ENCODE measurements around the gene ARSD.
"Not testable (repeated sequence)": the region's sequence is repeated elsewhere in the genome, so short reads cannot be mapped to it uniquely, and the experiment has no call there.

The ARSD gene

GRCh38 chrX:2931612-2932011 is 2.5 kb upstream of the ARSD start:
- DNase-seq = no peak

DNA sequence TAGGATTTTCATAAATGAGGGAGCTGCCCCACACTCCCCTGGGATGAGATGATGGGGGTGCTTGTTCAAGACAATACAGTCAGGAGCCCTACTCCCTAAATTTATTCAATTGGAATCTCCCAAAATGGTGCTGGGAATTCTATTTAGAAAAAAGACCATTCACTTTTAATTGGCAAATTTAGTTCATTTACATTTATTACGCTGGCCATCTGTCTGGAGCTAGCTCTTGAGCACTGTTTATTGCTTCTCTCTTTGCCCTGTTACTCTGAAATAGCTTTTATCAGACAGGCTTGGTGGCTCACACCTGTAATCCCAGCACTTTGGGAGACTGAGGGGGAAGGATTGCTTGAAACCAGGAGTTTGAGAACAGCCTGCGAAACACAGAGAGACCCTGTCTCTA is 2.0 kb upstream of the ARSD start:
- DNase-seq = no peak

GRCh38 chrX:2928191-2928582 is 952 bp downstream of the ARSD start:
- DNase-seq = no peak

DNA sequence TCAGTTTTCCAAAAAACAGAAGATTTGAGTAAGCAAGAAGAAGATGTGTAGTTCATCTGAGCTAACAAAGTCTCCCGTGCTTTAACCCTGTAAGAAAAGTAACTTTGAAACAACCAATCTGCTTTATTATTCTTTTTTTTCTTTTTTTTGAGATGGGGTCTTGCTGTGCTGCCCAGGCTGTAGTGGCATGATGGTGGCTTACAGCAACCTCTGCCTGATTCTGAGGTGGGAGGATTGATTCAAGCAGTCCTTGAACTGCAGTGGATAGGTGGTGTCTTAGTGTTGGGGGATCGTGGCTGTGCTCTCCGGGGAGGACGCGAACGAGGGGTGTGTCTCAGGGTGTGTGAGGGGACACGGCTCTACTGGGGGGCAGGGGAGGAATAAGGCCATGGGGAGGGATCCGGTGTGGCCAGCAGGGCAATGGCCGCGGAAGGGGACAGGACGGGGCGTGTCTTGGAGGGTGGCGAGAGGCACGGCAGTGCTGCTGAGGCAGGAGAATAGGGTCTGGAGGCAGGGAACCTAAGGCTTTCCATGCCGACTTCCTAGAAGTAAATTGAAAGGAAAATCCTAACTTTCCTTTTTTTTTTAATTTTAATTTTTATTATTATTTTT is 2.4 kb downstream of the ARSD start:
- no peak for DNase-seq

DNA sequence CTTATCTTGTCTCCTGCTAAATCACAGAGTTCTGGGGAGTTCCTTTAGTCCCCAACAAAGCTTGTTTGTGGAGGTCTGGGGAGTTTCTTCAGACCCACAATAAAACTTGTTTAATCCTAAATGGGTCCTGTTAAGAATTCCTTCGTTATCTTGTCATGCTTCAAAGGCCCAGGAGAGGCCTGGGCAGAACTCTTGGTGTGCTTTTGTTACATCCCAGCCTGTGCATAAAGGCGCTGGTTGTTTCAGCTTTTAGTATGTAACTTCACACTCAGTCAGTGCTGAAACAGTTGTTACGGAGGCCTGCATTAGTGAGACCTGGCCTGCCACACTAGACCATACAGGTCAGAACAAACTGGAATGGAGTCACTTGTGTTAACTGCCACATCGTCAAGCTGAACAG is 2.9 kb downstream of the ARSD start:
- not testable (repeated sequence) for DNase-seq

- DNase-seq = no peak
These were observed 5.0 kb downstream of the ARSD start for GRCh38 chrX:2924151-2924550.

DNA sequence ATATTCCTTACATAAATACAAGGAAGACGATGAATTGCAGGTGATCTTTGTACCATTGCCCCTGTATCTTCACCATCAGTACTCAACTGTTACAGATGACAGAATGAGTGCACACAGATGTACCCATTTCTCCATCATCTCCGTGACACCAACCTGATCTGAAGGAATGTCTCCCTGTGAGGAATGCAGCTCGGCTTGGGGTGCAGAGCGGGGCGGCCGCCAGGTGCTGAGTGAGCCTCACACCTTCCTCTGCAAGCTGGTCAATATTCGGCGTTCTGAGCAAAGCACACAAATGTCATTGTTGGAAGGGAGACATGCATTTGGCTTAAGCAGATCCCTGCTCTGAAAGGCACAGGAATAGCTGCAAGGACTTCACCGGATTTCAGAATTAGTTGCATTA is 7.4 kb downstream of the ARSD start:
- no peak for DNase-seq

DNA sequence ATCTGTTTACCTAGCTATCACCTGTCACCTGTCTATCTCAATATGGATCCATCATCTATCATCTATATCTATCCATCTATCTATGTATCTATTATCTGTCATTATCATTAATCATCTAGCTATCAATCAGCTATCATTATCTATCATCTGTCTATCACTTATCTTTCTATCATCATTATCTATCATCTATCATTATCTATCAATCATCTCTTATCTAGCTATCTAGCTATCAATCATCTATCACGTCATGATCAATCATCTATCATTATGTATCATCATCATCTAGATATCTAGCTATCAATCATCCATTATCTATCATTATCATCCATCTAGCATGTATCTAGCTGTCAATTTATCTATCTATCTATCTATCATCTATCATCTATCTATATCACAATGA is 7.9 kb downstream of the ARSD start:
- DNase-seq = no peak

DNA sequence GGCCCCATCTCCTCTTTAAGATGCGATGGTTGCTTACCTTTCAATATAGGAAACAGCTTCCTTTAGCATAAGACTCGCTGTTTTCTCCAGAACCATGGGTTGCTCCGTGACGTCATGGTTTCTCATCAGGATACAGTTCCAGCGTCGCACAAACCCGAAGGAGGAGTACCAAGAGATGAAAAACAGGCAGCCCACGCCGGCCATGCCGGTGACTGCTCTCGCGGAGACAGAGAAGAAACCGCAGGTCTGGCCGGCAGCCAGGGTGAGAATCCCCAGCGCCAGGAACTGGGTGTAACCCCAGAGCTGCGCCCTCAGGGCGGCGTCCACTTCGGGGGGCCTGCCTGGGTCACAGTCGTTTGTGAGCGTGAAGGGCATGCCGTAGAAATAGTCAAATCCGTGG is 11.4 kb downstream of the ARSD start:
- no peak for DNase-seq

DNA sequence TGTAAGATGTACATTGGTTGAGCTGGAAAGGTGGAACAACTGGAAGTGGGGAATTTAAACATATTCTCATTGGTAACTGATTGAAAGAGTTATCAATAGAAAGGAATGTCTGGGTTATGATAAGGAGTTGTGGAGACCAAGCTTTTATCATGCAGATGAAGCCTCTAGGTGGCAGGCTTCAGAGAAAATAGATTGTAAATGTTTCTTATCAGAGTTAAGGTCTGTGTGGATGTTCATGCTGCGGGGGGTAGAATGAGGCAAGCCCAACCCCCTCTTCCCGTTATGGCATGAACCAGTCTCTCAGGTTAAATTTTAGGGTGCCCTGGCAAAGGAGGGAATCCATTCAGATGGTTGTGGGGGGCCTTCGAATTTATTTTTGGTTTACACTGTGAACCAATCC is 16.0 kb downstream of the ARSD start:
- DNase-seq = no peak

DNA sequence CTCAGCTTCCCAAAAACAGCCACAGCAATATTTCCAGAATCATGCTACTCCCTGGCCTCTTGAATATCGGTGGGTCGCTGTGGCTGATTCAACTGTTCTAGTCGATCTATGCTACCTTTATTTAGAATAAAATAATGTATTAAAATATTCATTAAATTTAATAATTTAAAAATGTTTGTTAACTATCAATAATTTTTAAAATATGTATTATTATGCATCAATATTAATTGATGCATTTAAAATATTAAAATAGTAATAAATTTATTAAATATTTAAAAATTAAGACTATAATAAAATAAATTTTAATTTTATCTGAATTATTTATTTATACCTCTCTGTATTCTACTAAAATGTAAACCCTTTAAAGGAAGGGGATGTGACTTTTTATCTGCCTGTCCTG is 19.0 kb downstream of the ARSD start:
- DNase-seq = no peak

GRCh38 chrX:2908125-2908685 is 20.9 kb downstream of the ARSD start:
- DNase-seq = no peak

DNA sequence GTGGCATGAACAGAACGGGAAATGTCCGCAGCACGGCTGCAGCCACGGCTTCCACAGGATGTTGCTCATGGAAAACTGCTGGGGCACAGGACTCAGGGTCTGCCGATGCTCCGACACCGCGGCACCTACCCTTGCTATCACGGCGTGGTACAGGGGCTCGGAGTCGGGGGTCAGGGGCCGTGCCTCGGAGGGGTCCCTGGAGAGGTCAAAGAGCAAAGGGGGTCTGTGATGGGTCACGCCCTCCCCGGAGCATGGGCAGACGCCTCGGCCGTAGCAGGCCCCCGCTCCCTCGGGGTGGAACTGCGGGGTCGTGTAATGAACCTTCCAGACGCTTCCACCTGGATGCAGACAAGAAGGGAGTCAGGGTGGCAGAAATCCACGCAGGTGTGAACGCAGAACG is 21.8 kb downstream of the ARSD start:
- no peak for DNase-seq

DNA sequence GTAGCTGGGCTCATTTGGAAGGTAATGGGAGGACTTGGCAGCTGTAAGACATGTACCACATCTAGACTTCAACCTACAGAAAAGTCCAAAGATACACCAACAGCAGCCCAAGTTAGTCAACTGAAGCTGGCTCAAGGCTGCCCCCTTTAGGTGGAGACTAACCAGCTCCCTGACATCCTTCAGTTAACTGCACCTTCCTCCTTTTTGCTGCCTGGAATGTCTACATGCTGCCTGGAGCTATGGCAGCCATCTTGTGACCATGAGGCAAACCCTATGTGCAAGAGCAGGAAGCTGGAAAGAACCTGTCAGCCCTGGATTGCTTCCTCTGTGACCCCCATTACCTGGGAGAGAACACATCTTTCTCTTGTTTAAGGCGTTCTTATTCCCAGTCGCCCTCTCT is 25.8 kb downstream of the ARSD start:
- DNase-seq = no peak

- DNase-seq = no peak
These were observed 26.3 kb downstream of the ARSD start for GRCh38 chrX:2902841-2903240.

DNA sequence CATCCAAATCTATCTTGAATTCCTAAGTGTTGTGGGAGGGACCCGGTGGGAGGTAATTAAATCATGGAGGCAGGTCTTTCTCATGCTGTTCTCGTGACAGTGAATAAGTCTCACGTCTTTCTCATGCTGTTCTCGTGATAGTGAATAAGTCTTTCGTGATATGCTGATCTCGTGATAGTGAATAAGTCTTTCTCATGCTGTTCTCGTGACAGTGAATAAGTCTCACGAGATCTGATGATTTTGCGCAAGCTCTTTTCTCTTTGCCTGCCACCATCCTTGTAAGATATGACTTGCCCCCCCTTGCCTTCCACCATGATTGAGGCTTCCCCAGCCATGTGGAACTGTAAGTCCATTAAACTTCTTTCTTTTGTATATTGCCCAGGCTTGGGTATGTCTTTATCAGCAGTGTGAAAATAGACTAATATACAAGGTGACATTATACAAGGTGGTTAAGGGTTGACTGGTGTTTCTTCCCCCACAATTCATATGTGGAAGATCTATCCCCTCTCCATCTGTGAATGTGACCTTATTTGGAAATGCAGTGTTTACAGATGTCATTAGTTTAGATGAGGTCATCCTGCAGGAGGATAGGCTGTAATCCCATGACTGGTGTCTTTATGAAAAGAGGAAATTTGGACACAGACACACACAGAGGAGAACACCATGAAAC is 27.6 kb downstream of the ARSD start:
- no peak for DNase-seq

DNA sequence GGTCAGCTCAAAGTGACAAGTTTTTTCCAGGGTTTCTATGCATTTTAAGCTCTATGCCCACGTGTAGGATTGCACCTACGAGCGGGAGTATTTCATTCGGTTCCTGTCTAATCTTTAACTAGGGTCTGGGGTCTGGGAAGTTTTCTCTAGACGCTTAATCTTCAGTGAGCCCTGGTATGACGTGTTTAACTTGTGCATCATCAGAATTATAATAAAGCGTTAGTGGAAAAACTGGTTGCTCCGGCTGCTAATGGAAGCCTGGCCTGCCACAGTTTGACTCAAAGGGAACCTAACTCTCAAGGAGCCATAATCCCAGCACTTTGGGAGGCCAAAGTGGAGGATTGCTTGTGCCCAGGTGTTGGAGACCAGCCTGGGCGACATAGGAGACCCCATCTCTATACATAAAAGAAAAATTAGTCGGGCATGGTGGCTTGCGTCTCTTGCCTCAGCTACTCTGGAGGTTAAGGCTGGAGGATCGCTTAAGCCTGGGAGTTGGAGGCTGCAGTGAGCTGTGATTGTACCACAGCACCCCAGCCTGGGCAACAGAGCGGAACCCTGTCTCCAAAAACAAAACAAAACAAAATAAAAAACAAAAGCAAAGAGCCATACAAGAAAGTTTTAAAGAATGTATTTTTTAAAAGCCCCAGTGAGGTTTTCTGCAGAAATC is 30.2 kb downstream of the ARSD start:
- DNase-seq = no peak

GRCh38 chrX:2897690-2898623 is 31.2 kb downstream of the ARSD start:
- DNase-seq = not testable (repeated sequence)

DNA sequence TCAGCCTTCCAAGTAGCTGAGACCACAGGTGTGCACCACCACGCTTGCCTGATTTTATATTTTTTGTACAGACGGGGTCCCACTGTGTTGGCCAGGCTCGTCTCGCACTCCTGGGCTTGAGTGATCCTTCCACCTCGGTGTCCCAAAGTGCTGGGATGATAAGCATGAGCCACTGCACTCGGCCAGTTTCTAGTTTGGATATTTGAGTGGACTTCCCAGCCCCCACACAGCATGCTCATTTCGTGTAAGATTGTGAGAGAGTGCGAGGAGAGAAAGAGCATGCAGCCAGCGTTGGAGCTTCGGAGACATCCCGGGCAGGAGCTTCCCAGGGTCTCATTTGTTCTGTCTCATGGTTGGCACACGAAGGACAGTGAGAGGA is 31.8 kb downstream of the ARSD start:
- no peak for DNase-seq

- no peak for DNase-seq
These were observed 34.2 kb downstream of the ARSD start for GRCh38 chrX:2894885-2895292.

GRCh38 chrX:2892816-2893215 is 36.3 kb downstream of the ARSD start:
- no peak for DNase-seq

DNA sequence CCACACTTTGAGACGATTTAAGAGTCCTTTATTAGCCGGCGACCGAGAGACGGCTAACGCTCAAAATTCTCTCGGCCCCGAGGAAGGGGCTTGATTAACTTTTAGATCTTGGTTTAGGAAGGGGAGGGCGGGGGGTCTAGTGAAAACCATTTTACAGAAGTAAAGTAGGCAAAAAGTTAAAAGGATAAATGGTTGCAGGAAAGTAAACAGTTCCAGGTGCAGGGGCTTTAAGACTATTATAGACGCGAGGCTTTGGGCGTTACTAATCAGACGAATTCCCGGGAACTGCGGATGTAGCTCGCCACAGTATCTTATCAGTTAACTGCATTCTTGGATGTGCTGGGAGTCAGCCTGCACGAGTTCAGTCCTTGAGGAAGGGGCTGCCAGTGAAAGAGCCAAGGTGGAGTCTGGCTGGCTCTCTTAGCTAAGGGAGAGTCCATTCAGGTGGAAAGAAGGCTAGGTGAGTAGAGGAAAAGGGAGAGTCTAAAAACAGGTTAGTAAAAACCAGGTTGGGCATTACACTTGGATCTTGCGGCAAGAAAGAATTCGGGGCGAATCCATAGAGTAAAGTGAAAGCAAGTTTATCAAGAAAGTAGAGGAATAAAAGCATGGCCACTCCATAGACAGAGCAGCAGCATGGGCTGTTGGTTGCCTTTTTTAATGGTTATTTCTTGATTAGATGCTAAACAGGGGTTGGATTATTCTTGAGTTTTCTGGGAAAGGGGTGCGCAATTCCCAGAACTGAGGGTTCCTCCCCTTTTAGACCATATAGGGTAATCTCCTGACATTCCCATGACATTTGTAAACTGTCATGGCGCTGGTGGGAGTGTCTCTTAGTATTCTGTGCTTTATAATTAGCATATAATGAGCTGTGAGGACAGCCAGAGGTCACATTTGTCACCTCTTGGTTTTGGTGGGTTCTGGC is 38.3 kb downstream of the ARSD start:
- DNase-seq = not testable (repeated sequence)

All from NCI-H774 (cell line).